HG02840 (cell line): ENCODE results near the gene BTBD3.

ENCODE experiments used
- ATAC-seq: cut with Tn5 transposase; IDR thresholded peaks from one replicate; pipeline ENCODE4 v1.9.1; 2021; ENCODE audit warnings: mild to moderate bottlenecking, moderate library complexity, moderate number of reproducible peaks; ENCODE audit not compliant: unreplicated experiment, low FRiP score

Gene BTBD3

GRCh38 chr20:11958855-11959254 is 41.2 kb downstream of the BTBD3 start:
- no peak for ATAC-seq

- ATAC-seq = no peak
These were observed 47.9 kb downstream of the BTBD3 start for GRCh38 chr20:11965602-11966001.

- no peak for ATAC-seq
These were observed 48.5 kb downstream of the BTBD3 start for GRCh38 chr20:11966186-11966585.

GRCh38 chr20:11970243-11970836 is 52.6 kb downstream of the BTBD3 start:
- ATAC-seq = no peak

- ATAC-seq = no peak
These were observed 54.8 kb downstream of the BTBD3 start for GRCh38 chr20:11972478-11972877.
